HL-60/S4 treated with phorbol 12-myristate 13-acetate at 8.2 ng/mL for 4 days and 3 days (cell line): Measurements from ENCODE around the gene ACTMAP.

Source experiments
- in situ Hi-C: fragments of 300-500 bp; cut with MboI; formaldehyde crosslinking; loops from 2 replicates; pipeline ENCODE4 v1.15.0; 2022; ENCODE audit warnings: low sequenced_read_pairs

ACTMAP gene

DNA sequence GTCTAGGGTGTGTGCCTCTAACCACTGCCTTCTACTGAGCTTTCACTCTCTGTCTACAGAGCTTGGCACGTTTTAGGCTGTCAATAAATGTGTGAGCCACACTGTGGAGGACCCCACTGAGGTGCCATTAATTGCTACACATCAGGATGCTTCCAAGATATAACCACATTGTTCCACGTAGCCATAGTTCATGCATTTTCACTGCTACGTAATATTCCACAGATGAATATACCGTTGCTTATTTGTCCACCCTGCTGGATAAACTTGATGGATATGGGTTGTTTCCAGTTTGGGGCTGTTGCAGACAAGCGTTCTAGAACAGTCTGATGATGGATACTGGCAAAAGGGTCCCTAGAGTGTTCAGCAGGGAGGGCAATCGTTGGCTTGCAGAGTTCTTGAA, 48.5 kb downstream of the ACTMAP start:
- in situ Hi-C loops, result no loop called here

DNA sequence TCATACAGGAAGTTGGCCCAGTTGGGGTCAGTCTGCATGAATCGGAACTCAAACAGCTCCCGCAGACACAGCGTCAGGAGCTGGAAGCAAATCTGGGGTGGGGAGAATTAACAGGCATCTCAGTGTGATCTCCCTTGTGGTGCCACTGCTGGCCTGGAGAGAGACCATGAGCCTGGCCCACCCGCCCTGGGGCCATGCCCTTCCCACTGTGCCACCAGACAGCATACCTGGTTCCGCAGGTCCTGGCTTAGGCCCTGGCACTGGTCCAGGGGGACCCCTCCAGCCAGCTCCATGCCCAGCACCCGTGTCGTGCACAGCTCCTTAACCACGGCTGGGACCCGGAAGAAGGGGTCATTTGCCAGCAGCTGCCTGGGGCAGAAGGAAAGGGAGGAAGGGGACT, 50.2 kb downstream of the ACTMAP start:
- in situ Hi-C loops, result no loop called here

DNA sequence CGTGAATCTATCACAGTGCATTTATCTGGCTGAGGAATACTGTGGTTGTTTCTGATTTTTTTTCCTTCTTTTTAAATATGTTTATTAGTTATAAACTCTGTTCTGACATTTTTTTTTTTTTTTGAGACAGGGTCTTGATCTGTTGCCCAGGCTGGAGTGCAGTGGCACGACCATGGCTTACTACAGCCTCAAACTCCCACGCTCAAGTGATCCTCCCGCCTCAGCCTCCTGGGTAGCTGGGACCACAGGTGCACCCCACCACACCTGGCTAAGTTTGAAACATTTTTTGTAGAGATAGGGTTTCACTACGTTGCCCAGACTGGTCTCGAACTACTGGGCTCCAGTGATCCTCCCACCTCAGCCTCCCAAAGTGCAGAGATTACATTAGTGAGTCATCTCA, 53.3 kb downstream of the ACTMAP start:
- in situ Hi-C loops, result no loop called here

DNA sequence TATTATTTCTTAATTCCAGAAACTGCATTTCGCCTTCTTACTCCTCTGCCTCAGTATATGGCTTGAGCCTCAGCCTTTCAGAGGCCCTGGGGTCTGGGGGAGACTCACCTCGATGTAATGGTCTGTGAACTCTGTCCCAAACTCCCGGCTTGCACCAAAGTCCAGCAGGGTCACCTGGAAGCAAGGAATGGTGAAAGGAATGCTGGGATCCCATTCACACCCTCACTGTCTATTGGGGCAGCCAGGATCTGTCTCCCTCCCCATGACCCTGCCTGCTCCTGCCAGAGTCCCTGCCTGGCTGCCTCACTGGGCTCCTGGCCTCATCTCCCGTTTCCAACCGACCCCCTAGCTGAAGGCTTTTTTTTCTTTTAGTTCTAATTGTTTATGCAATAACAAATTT, 54.4 kb downstream of the ACTMAP start:
- in situ Hi-C loops, result no loop called here

DNA sequence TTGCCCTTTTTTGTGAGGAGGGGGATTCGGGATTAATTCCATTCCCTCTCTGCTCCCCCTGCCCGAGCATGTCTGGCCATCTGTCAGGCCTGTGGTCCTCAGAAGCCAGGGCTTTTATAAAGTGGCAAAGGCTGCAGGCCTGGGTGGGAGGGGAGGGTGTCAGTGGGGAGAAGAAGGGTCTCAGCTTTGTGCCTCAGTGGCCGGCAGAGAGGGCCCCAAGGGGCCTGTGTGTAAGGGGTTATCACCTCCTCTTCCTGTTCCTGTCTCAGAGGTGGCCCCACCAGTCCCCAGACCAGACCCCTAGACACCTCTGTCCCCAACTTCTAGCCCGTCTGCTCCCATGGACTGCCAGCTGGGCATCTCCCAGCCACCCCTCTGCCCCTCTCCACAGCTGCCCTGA, 56.4 kb downstream of the ACTMAP start:
- in situ Hi-C loops, result no loop called here

DNA sequence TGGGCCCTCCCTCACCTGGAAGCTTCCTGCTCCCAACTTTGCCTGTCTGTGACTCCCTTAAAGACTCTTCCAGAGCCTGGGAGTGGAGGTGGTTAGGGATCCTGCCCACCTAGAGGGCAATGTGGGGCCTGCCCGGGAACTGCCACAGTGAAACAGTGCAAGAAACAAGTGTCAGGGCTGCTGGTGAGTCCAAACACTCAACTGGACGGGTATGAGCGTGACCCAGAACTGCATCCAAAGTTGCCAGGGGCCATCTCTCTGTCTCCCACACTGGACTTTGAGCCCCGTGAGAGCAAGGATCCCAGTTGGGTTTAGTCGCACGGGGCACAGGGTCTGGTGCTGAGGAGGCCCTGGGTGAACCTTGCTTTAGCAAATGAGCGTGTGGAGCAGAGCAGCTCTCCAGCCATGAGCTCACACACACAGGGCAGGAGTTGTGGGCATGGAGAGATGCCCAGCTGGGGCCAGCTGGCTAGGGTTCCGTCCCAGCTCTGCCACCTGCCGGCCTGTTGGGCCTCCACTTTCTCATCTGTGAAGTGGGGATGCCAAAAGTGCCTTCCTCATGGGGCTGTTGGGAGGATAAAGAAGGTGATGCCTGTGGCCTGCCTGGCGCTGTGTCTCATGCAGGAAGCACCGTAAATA, 57.0 kb downstream of the ACTMAP start:
- in situ Hi-C loops, result no loop called here

DNA sequence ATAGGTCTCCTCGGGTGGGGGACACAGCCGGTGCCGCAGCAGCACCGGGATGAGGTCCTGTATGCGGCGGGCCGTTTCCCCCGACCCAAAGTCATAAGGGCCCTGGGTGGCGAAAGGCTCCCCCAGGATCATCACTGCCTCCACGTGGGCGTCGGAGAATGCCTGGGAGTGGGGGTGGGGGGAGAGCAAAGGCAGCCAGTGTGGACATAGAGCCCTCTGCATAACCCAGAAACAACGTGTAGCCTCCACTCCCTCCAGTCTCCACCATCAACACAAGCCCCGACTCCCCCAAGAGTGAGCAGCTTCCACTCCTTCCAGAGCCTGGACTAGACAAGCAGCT, 58.1 kb downstream of the ACTMAP start:
- in situ Hi-C loops, result no loop called here

DNA sequence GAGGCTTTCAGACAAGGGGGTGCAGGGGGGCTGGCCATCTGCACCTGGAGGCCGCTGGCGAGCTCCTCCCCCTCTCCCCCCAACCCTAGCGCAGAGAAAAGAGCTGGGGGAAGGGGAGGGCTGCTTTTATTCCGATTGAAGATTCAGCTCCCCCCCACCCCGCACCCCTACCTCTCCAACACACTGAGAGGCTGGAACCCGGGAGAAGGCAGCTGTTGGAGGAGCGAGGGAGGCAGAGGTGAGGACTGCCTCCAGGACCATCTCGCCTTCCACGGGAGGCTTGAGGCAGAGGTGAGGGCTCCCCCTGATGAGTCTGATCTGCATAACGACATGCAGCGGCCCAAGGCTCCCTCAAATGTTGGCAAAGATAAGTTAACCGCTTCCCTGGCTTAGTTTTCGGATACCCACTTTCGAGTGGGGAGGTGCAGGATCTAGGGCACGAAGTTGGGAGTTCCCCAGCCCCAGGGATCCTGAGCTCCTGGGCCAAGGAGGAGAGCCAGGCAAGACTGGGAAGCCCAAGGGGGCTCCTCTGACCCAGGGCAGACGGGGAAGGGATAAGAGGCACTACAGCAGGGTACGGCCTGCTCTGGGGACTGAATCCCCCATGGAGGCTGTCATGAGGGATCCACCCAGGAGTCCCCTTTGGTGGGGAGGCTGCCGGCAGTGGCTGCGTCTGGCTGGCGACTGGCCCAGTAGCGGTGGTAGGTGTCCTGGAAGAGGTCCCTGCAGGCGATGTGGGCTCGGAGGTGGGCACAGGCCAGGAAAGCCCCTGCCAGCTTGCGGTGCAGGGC, 58.7 kb downstream of the ACTMAP start:
- in situ Hi-C loops, result no loop called here
